ENCODE data around the gene ASCC3. TPM values are rescaled to one million over a fixed set of nuclear protein-coding genes. Genes with fewer than 3 reads are reported as not detected.

The ASCC3 gene
- total RNA-seq, 1 experiment from 2014 or later, result 45.6 TPM

- intact Hi-C loops (cut with micrococcal nuclease; ENCODE audit: unreplicated experiment), result no loop called here
- Mint-ChIP-seq H3K36me3 (ENCODE audit: insufficient read depth, unreplicated experiment) (peaks cover 13% of the 10 kb centered on the region), H3K27ac (ENCODE audit: unreplicated experiment) (no peak overlapping the region), H3K4me1 (ENCODE audit: low read depth, unreplicated experiment) (peaks cover 8% of the 10 kb centered on the region), H3K4me3 (ENCODE audit: low read depth, unreplicated experiment) (no peak overlapping the region), H3K9me3 (ENCODE audit: low read depth, unreplicated experiment) (peaks cover 3% of the 10 kb centered on the region), H3K27me3 (ENCODE audit: unreplicated experiment) (no peaks in the 10 kb centered on the region)
- TF ChIP-seq CTCF (IDR thresholded peaks at IDR 0.05; ENCODE audit: unreplicated experiment), result no peak
- CTCF ChIA-PET, result no interaction called here
- BruUV-seq (replicated peaks), result no TSS peak
- DNase-seq, result no peak
These were observed 4.9 kb downstream of the ASCC3 start for GRCh38 chr6:100876251-100876650.

- no peak overlapping the region for H3K4me3 Mint-ChIP-seq (ENCODE audit: low read depth, unreplicated experiment)
- no peak for TF ChIP-seq CTCF (IDR thresholded peaks at IDR 0.05; ENCODE audit: unreplicated experiment)
- peaks cover 3% of the 10 kb centered on the region for H3K36me3 Mint-ChIP-seq (ENCODE audit: insufficient read depth, unreplicated experiment)
- H3K27ac Mint-ChIP-seq (ENCODE audit: unreplicated experiment), result no peak overlapping the region
- DNase-seq, result no peak
- no peaks in the 10 kb centered on the region for H3K4me1 Mint-ChIP-seq (ENCODE audit: low read depth, unreplicated experiment)
- peaks cover 3% of the 10 kb centered on the region for H3K9me3 Mint-ChIP-seq (ENCODE audit: low read depth, unreplicated experiment)
- no TSS peak for BruUV-seq (replicated peaks)
- CTCF ChIA-PET, result no interaction called here
- intact Hi-C loops (cut with micrococcal nuclease; ENCODE audit: unreplicated experiment), result no loop called here
- no peaks in the 10 kb centered on the region for H3K27me3 Mint-ChIP-seq (ENCODE audit: unreplicated experiment)
These were observed 15.6 kb downstream of the ASCC3 start for GRCh38 chr6:100865525-100865924.

- peaks cover 10% of the 10 kb centered on the region for H3K9me3 Mint-ChIP-seq (ENCODE audit: low read depth, unreplicated experiment)
- CTCF ChIA-PET, result no interaction called here
- no peaks in the 10 kb centered on the region for H3K4me1 Mint-ChIP-seq (ENCODE audit: low read depth, unreplicated experiment)
These were observed 19.1 kb downstream of the ASCC3 start for GRCh38 chr6:100862063-100862462.

GRCh38 chr6:100856146-100856545 is 25.0 kb downstream of the ASCC3 start:
- H3K9me3 Mint-ChIP-seq (ENCODE audit: low read depth, unreplicated experiment), result peaks cover 10% of the 10 kb centered on the region
- H3K27ac Mint-ChIP-seq (ENCODE audit: unreplicated experiment), result no peak overlapping the region
- H3K27me3 Mint-ChIP-seq (ENCODE audit: unreplicated experiment), result no peaks in the 10 kb centered on the region
- H3K36me3 Mint-ChIP-seq (ENCODE audit: insufficient read depth, unreplicated experiment), result peaks cover 15% of the 10 kb centered on the region
- no peak for DNase-seq
- BruUV-seq (replicated peaks), result no TSS peak
- H3K4me3 Mint-ChIP-seq (ENCODE audit: low read depth, unreplicated experiment), result no peak overlapping the region
- CTCF ChIA-PET, result no interaction called here
- no peaks in the 10 kb centered on the region for H3K4me1 Mint-ChIP-seq (ENCODE audit: low read depth, unreplicated experiment)
- intact Hi-C loops (cut with micrococcal nuclease; ENCODE audit: unreplicated experiment), result no loop called here
- TF ChIP-seq CTCF (IDR thresholded peaks at IDR 0.05; ENCODE audit: unreplicated experiment), result no peak

More at GRCh38 chr6:100862063-100862462, 19.1 kb downstream of the ASCC3 start:
- no TSS peak for BruUV-seq (replicated peaks)
- no peak for TF ChIP-seq CTCF (IDR thresholded peaks at IDR 0.05; ENCODE audit: unreplicated experiment)
- Mint-ChIP-seq H3K4me3 (ENCODE audit: low read depth, unreplicated experiment) (no peak overlapping the region), H3K36me3 (ENCODE audit: insufficient read depth, unreplicated experiment) (peaks cover 18% of the 10 kb centered on the region), H3K27me3 (ENCODE audit: unreplicated experiment) (no peaks in the 10 kb centered on the region), H3K27ac (ENCODE audit: unreplicated experiment) (no peak overlapping the region)
- DNase-seq, result no peak
- intact Hi-C loops (cut with micrococcal nuclease; ENCODE audit: unreplicated experiment), result no loop called here
